Measurements from ENCODE around the gene HAPSTR1.

DNA sequence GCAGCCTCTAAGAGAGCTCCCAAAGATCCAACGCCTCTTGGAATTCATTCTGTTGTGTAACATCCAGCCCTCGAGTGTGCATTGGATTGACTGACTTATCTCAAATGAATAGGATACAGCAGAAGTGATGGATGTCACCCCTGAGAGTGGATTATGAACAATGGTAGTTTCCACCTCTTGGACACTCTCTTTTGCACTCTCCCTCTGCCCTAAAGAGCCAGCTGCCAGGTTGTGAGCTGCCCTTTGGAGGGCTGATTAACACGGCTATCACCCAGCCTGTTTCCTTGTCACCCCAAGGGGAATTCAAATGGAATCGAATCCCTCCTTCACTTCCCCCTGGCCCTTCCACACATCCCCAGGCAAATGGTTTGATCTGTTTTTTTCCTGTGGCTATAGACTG, 21.2 kb upstream of the HAPSTR1 start:
- no peak for TF ChIP-seq RXRA (IDR thresholded peaks at IDR 0.05; ENCODE audit: insufficient read depth, low read depth, low read length)
- TF ChIP-seq, protein P1, sequence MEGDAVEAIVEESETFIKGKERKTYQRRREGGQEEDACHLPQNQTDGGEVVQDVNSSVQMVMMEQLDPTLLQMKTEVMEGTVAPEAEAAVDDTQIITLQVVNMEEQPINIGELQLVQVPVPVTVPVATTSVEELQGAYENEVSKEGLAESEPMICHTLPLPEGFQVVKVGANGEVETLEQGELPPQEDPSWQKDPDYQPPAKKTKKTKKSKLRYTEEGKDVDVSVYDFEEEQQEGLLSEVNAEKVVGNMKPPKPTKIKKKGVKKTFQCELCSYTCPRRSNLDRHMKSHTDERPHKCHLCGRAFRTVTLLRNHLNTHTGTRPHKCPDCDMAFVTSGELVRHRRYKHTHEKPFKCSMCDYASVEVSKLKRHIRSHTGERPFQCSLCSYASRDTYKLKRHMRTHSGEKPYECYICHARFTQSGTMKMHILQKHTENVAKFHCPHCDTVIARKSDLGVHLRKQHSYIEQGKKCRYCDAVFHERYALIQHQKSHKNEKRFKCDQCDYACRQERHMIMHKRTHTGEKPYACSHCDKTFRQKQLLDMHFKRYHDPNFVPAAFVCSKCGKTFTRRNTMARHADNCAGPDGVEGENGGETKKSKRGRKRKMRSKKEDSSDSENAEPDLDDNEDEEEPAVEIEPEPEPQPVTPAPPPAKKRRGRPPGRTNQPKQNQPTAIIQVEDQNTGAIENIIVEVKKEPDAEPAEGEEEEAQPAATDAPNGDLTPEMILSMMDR (IDR thresholded peaks at IDR 0.05; ENCODE audit: control extremely low read depth in 1 of 3, insufficient read depth in 1 of 3, low read depth in 1 of 3, low read length in 3 of 3) = no peak
- no peak for TF ChIP-seq POLR2AphosphoS5 (IDR thresholded peaks at IDR 0.05; ENCODE audit: low read depth, low read length)
- TF ChIP-seq, protein P2, sequence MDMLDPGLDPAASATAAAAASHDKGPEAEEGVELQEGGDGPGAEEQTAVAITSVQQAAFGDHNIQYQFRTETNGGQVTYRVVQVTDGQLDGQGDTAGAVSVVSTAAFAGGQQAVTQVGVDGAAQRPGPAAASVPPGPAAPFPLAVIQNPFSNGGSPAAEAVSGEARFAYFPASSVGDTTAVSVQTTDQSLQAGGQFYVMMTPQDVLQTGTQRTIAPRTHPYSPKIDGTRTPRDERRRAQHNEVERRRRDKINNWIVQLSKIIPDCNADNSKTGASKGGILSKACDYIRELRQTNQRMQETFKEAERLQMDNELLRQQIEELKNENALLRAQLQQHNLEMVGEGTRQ (IDR thresholded peaks at IDR 0.05; ENCODE audit: low read length) = no peak
- no peak for TF ChIP-seq SP4 (IDR thresholded peaks at IDR 0.05; ENCODE audit: low read length)
- TF ChIP-seq POLR2A (IDR thresholded peaks at IDR 0.05; ENCODE audit: control extremely low read depth in 1 of 2, low read depth in 2 of 2, low read length in 2 of 2) = no peak
- TF ChIP-seq YY1 (IDR thresholded peaks at IDR 0.05; ENCODE audit: low read depth, low read length) = no peak
- no peak for TF ChIP-seq TBP (IDR thresholded peaks at IDR 0.05; ENCODE audit: low read depth, low read length)
- TF ChIP-seq KDM1A (IDR thresholded peaks at IDR 0.05; ENCODE audit: borderline replicate concordance, low read length) = no peak
- no peak for TF ChIP-seq EZH2 (IDR thresholded peaks at IDR 0.05; ENCODE audit: low read depth, low read length, severe bottlenecking)
- TF ChIP-seq CHD2 (IDR thresholded peaks at IDR 0.05; ENCODE audit: low read length) = no peak
- TF ChIP-seq RAD21 (IDR thresholded peaks at IDR 0.05 in 1 of 2, conservative IDR thresholded peaks at IDR 0.05 in 1 of 2; ENCODE audit: low read depth in 2 of 2, low read length in 2 of 2) = no peak

Data from H1 (cell line).